ENCODE data around the gene CSRP1. TPM values are rescaled to one million over a fixed set of nuclear protein-coding genes. Genes with fewer than 3 reads are reported as not detected.

CSRP1 gene
- total and polyA plus RNA-seq, 2 of the 13 experiments (the other 11 are each of a cell fraction or from before 2014, with no cell fraction given), result 17.7 to 68.9 TPM

DNA sequence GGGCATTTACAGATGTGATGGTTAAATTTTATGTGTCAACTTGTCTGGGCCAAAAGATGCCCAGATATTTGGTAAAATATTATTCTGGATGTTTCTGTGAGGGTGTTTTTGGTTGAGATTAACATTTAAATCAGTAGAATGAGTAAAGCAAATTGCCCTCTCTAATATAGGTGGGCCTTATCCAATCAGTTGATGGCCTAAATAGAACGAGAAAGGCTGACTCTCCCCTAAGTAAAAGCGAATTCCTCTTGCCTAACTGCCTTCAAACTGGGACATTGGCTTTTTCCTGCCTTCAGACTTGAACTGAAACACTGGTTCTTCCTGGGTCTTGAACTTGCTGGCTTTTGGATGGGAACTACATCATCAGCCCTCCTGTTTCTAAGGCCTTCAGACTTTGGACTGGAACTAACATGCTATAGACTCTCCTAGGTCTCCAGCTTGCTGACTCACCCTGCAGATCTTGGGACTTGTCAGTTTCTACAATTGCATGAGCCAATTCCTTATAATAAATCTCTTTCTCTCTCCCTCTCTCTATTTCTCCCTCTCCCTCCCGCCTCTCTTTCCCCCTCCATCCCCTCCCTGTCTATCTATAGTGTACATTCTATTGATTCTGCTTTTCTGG is 21.8 kb upstream of the CSRP1 start:
- no TSS peak for BruUV-seq (replicated peaks)
- Histone ChIP-seq H3K27ac (ENCODE audit: extremely low read length, insufficient read depth, low read length) (no peak overlapping the region), H3K79me2 (ENCODE audit: insufficient read depth, low read length) (no peaks in the 10 kb centered on the region), H4K20me1 (ENCODE audit: insufficient read depth, low read length) (no peaks in the 10 kb centered on the region), H3K4me2 (ENCODE audit: low read depth, low read length) (no peak overlapping the region), H3K4me3 (replicated peaks in 1 of 3; ENCODE audit: insufficient read depth in 1 of 3, low read depth in 2 of 3, low read length in 3 of 3) (no peak overlapping the region), H3K9me3 (ENCODE audit: low read length) (no peaks in the 10 kb centered on the region), H3K27me3 (ENCODE audit: control insufficient read depth in 1 of 2, insufficient read depth in 2 of 2, low read length in 2 of 2) (peaks cover 0 to 20% of the 10 kb centered on the region in 2 experiments; a peak in 1 of 5 replicates), H2AFZ (ENCODE audit: low read length) (no peak overlapping the region), H3K9ac (ENCODE audit: insufficient read depth, low read depth, low read length) (no peak overlapping the region), H3K4me1 (ENCODE audit: insufficient read depth, low read length) (no peaks in the 10 kb centered on the region), H3K36me3 (replicated peaks in 1 of 2; ENCODE audit: control insufficient read depth in 1 of 2, insufficient read depth in 2 of 2, low read length in 2 of 2) (no peaks in the 10 kb centered on the region)
- TF ChIP-seq HNRNPK (IDR thresholded peaks at IDR 0.05; ENCODE audit: low read depth, low read length, poor library complexity, severe bottlenecking), result no peak
- TF ChIP-seq CENPX (CRISPR knock-in tag; IDR thresholded peaks at IDR 0.05), result no peak
- no peak for TF ChIP-seq KAT8 (CRISPR knock-in tag; IDR thresholded peaks at IDR 0.05)
- TF ChIP-seq ZSCAN29 (CRISPR knock-in tag; conservative IDR thresholded peaks at IDR 0.05), result no peak
- TF ChIP-seq CCDC6 (CRISPR knock-in tag; IDR thresholded peaks at IDR 0.05), result no peak
- TF ChIP-seq MBNL3 (CRISPR knock-in tag; conservative IDR thresholded peaks at IDR 0.05), result no peak
- TF ChIP-seq, protein P1, sequence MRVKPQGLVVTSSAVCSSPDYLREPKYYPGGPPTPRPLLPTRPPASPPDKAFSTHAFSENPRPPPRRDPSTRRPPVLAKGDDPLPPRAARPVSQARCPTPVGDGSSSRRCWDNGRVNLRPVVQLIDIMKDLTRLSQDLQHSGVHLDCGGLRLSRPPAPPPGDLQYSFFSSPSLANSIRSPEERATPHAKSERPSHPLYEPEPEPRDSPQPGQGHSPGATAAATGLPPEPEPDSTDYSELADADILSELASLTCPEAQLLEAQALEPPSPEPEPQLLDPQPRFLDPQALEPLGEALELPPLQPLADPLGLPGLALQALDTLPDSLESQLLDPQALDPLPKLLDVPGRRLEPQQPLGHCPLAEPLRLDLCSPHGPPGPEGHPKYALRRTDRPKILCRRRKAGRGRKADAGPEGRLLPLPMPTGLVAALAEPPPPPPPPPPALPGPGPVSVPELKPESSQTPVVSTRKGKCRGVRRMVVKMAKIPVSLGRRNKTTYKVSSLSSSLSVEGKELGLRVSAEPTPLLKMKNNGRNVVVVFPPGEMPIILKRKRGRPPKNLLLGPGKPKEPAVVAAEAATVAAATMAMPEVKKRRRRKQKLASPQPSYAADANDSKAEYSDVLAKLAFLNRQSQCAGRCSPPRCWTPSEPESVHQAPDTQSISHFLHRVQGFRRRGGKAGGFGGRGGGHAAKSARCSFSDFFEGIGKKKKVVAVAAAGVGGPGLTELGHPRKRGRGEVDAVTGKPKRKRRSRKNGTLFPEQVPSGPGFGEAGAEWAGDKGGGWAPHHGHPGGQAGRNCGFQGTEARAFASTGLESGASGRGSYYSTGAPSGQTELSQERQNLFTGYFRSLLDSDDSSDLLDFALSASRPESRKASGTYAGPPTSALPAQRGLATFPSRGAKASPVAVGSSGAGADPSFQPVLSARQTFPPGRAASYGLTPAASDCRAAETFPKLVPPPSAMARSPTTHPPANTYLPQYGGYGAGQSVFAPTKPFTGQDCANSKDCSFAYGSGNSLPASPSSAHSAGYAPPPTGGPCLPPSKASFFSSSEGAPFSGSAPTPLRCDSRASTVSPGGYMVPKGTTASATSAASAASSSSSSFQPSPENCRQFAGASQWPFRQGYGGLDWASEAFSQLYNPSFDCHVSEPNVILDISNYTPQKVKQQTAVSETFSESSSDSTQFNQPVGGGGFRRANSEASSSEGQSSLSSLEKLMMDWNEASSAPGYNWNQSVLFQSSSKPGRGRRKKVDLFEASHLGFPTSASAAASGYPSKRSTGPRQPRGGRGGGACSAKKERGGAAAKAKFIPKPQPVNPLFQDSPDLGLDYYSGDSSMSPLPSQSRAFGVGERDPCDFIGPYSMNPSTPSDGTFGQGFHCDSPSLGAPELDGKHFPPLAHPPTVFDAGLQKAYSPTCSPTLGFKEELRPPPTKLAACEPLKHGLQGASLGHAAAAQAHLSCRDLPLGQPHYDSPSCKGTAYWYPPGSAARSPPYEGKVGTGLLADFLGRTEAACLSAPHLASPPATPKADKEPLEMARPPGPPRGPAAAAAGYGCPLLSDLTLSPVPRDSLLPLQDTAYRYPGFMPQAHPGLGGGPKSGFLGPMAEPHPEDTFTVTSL (CRISPR knock-in tag; IDR thresholded peaks at IDR 0.05; ENCODE audit: borderline replicate concordance), result no peak
- TF ChIP-seq ELF4 (CRISPR knock-in tag; IDR thresholded peaks at IDR 0.05; ENCODE audit: borderline replicate concordance), result no peak
- TF ChIP-seq HNRNPLL (IDR thresholded peaks at IDR 0.05; ENCODE audit: low read depth, low read length, poor library complexity, severe bottlenecking), result no peak
- no peak for TF ChIP-seq THAP7 (CRISPR knock-in tag; IDR thresholded peaks at IDR 0.05)
- TF ChIP-seq DBP (CRISPR knock-in tag; IDR thresholded peaks at IDR 0.05; ENCODE audit: not compliant biosample characterization), result no peak
- TF ChIP-seq PITX1 (CRISPR knock-in tag; IDR thresholded peaks at IDR 0.05), result no peak
- TF ChIP-seq SIX1 (CRISPR knock-in tag; IDR thresholded peaks at IDR 0.05; ENCODE audit: borderline replicate concordance), result no peak
- no peak for TF ChIP-seq MYC (CRISPR knock-in tag; IDR thresholded peaks at IDR 0.05; ENCODE audit: borderline replicate concordance)
- no peak for TF ChIP-seq PCBP2 (optimal IDR thresholded peaks at IDR 0.05; ENCODE audit: low read depth, low read length, poor library complexity, severe bottlenecking)
- TF ChIP-seq TRIM24 (CRISPR knock-in tag; IDR thresholded peaks at IDR 0.05), result no peak
- TF ChIP-seq ZNF746 (CRISPR knock-in tag; IDR thresholded peaks at IDR 0.05), result no peak
- TF ChIP-seq ZNF841 (CRISPR knock-in tag; IDR thresholded peaks at IDR 0.05; ENCODE audit: borderline replicate concordance), result no peak
- DNase-seq (ENCODE audit: low spot score) (no peak), FAIRE-seq (no peak), ATAC-seq (no peak)
- CTCF ChIA-PET (ENCODE audit: low intra/inter-chr PET ratio, low total read pairs), result no interaction called here
- POLR2A ChIA-PET, result no interaction called here
- 17% methylated on average over 3 of the region's 3 CpGs for WGBS (ENCODE audit: low lambda C conversion rate)
- intact Hi-C loops (cut with micrococcal nuclease; ENCODE audit: unreplicated experiment), result no loop called here
- in situ Hi-C loops (cut with HindIII; ENCODE audit: extremely low pct_ligation_motif_present, low pct_unique_long_range_greater_than_20kb), result no loop called here
